GM19193 (cell line): ENCODE data around the gene ALG2.

Experiments
- POLR2A ChIP-seq: IDR thresholded peaks from 4 replicates; pipeline ENCODE4 v1.6.1; 2011; ENCODE audit not compliant: insufficient read depth, insufficient read length; ENCODE audit errors: extremely low read depth

Gene ALG2, protein sequence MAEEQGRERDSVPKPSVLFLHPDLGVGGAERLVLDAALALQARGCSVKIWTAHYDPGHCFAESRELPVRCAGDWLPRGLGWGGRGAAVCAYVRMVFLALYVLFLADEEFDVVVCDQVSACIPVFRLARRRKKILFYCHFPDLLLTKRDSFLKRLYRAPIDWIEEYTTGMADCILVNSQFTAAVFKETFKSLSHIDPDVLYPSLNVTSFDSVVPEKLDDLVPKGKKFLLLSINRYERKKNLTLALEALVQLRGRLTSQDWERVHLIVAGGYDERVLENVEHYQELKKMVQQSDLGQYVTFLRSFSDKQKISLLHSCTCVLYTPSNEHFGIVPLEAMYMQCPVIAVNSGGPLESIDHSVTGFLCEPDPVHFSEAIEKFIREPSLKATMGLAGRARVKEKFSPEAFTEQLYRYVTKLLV

DNA sequence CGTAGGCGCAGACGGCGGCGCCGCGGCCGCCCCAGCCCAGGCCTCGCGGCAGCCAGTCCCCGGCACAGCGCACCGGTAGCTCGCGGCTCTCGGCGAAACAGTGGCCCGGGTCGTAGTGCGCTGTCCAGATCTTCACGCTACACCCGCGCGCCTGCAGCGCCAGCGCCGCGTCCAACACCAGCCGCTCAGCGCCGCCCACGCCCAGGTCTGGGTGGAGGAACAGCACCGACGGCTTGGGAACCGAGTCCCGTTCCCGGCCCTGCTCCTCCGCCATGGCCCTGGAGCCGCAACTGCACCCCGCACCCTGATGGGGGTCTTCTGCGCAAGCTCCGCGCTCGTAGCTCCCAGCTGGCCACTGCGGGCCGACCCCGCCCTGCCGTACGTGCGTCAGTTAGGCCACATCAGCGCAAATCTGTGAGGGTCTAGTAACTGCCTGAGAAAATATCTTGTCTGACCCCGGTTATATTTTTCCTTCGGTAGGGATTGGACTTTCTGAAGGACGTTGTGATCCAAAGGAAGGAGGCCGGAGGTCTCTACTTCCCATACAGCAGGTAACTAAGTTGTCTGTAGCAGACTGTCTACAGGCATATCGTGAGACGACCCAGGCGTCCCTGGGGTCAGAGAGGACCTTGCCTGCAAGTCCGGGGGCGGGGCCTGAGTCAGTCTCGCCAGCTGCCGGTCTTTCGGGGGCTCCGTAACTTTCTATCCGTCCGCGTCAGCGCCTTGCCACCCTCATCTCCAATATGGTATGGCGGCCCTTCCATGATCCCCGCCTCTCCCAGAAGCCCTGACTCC, at the start of gene ALG2, which contains the start of gene SEC61B:
TSS of gene ALG2 (minus strand) at position 322 of the 795 bp plus-strand sequence. CDS start at position 274, 48 bp downstream.
TSS of gene SEC61B (plus strand) at position 662 of the 795 bp plus-strand sequence. CDS start at position 744, 82 bp downstream.
- TF ChIP-seq POLR2A, result peak; percentile 96

DNA sequence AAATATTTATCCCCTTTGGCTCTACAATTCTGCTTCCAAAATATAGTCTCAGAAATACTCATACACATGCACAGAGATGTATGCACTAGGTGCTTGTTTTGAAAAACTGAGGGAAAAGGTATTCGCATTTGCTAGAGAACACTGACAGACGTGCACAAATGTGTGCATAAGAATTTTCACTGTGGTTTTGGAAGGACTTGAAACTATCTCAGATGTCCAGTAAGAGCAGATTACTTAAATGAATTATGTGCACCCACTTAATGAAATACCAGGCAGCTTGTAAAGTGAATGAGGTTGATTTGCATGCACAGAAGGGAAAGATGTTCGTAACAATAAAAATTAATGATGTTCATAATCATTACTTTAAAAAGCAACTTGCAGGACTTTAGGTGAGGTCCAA, 48.7 kb upstream of the ALG2 start:
- TF ChIP-seq POLR2A, result no peak

DNA sequence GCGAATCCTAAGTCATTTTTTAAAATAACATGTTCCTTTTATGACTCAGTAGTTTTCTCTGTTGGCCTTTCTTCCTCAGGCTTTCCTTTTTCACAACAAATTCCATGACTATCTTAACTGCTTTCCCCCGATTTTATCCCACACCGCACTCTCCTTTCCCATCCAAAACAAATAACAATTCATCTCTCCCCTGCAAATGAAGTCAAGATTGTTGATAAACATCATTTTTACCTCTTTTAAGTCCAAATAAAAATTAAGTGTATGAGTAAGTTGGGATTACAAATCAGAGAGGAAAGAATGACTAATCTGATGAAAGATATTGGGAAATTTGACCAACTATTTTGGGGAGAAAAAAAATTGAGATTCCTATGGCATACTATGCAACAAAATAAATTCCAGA, 47.7 kb upstream of the ALG2 start:
- TF ChIP-seq POLR2A, result no peak

DNA sequence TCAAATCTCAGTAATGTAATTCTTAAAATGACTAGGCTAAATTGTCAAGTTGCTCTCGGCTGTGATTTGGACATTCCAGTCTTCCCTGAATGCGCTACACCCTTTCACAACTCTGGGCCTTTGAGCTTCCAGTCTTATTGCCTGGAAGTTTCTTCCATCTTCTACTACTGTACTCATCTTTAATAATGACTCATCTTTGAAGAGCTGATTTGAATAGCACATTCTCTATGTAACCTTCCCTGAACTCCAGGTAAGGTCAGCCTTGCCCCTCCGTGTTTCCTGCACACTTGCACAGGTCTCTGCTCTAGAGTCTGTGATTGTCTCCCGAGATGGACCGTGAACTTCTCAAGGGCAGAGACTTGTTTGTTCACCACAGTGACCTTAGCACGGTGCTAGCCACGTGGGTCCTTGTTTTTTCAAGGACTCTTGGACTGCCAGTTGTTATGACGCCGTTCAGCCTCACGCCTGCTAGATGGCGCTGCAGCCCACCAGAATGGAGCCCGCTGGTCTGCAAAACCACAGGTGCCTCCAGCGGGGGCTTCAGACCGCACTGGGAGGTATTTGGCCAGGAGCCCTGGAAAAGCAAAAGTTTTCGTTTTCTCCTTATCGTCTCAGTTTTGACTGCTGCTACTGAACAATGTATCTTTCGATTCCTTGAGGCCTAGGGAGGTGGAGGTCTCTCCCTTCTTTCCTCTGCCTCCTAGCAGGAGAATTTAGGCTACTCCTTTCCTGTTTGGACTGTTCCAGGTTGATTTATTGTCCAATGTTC, 44.7 kb upstream of the ALG2 start:
- TF ChIP-seq POLR2A, result no peak

DNA sequence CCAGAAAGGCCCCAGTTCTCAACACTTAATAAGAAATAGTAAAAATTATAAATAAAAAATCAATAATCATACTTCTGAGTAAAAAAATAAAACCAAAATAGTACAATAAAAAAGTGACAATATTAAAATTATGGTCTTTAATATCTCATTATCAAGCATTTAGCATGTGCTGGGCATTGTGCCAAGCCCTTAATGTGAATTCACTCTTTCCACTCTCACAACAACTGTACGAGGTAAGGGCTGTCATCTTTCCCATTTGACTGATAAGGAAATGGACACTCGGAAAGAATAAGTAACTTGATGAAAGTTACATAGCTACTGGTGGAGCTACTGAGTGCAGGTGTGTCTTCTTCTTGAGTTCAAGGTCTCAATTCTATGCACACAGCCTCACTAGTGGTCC, 43.9 kb upstream of the ALG2 start:
- TF ChIP-seq POLR2A, result no peak

DNA sequence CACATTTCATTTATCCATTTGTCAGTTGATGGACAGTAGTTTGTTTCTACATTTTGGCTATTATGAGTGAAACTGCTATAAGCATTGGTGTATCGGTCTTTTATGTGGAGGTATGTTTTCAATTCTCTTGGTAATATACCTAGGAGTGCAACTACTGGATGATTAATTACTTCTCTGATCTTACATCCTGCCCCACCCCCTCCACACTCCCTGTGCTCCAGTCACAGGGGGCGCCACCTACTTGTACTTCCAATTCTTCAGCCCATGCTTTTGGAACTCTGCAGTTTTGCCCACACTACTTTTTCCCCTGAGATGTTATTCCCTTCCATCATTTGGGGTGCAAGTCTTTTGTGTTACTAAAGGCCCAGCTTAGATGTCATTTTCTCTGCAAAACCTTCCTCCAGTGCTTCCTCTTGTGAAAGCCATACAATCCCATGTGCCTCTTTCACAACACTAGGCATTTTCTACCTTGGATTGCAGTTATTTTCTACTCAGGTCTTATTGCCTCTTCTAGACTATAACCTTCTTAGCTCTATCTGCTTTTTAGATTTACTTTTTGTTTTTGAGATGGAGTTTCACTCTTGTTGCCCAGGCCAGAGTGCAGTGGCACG, 42.4 kb upstream of the ALG2 start:
- TF ChIP-seq POLR2A, result no peak

DNA sequence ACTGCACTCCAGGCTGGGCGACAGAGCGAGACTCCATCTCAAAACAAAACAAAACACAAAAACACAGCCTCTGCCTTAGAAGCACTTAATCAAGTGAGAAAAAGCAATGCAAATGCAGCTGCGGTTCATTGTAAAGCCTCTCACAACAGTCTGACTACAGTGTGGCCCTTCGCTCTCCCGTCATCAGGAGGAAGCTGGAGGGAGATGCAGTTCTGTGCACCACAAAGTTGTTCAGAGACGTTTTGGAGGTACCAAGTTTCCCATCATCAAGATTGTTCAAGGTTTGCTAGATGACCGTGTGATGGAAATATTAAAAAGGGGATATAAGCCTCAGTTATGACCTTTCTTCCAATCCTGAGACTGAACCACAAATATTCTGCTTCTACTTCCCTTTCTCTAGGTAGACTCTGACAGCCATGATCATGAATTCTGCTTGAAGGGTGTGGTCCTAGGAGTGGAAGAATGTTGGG, 41.2 kb upstream of the ALG2 start:
- no peak for TF ChIP-seq POLR2A

DNA sequence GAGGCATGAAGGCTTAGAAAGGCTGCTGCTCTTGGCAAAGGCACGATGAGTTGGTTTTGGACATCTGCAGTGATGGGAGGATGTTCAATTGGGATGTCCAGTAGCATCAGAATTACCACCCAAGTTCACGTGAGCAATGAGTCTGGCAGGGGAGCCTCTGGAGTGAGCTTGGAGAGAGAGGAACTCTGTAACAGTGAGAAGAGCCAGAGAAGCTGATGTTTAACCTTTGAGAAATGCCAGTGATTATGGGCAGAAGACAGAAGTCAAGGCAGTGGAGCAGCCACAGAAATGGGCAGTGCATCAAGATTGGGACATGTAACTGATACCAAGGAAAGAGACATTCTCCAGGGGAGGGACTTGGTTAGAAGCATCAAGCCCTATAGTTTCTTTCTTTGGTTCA, 40.2 kb upstream of the ALG2 start:
- TF ChIP-seq POLR2A, result no peak

DNA sequence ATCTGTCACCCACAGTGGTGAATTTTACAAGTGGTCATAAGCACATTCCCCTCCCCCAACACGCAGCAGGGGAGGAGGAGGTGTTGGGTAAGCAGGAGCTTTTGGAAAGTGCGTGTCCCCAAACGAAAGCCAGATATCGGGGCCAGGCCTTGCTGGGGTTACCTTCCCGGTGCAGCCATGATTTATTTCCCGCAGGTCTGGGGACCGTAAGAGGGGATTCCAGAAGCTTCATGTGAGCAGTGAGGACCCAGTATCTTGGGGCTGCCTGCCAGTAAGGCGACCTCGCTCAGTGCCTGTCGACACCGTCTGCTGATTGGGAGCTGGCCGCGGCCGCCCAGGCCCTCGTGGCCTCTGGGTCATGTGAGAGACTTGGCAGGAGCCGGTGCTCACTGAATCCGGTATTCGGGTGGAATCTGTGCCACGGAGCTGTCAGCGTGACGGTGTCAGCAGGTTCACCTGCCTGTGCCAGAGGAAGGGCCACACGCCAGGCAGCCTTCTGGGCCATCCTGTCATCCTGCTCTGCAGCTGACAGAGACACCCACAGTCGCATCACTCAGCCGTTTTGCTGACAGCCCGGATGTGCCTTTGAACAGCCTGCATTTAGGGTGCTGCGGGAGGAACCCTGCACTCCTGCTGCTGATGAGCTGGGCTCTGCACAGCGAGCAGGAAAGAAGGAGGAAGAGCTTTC, 37.6 kb upstream of the ALG2 start:
- peak; percentile 46 for TF ChIP-seq POLR2A

DNA sequence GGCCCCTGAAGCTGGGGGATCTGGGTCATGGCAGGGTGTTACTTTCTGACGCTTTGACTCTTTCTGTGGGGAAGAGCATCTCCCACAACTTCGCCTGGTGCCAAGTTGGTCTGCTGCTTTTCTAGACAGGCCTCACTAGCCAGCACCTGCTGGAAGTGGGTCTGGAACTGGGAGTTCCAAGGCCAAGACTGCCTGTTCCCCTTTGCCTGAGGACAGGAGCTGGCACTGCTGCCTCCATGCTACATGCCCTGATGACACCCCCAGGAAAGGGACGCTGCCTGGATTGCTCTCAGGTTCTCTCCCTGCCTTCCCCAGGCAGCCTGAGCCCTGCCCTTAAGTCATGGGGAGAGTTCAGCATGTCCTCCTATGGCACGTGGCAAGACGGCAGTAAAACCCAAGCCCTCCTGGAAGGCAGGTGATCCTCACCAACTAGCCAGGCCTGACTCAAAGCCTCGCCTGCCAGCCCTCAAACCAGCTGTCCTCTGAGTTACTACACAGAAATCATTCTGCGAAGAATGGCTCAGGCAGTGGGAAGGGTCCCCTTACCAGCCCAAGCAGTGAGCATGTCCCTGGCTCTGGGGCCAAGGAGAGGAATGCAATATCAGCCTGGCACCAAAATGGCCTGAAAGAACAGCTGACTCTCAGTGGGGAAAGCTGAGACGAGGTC, 36.1 kb upstream of the ALG2 start:
- TF ChIP-seq POLR2A, result no peak

DNA sequence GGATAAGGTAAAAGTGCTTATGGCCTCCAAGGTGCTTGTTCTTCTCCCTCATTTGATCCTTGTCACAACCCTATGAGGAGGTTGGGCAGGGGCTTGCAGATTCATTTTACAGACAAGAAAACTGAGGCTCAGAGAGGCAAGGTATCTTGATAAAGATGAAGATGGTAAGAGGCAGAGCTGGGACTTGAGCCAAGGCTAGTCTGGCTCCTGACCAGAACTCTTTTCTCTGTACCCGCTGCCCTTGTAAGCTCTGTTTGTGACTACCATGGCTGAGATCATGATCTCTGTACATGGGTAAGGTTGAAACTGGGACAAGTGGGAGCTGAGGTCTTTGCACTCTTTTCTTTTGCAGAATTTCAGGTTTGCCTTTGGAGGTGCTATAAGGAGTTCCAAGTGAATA, 33.9 kb upstream of the ALG2 start:
- TF ChIP-seq POLR2A, result no peak

DNA sequence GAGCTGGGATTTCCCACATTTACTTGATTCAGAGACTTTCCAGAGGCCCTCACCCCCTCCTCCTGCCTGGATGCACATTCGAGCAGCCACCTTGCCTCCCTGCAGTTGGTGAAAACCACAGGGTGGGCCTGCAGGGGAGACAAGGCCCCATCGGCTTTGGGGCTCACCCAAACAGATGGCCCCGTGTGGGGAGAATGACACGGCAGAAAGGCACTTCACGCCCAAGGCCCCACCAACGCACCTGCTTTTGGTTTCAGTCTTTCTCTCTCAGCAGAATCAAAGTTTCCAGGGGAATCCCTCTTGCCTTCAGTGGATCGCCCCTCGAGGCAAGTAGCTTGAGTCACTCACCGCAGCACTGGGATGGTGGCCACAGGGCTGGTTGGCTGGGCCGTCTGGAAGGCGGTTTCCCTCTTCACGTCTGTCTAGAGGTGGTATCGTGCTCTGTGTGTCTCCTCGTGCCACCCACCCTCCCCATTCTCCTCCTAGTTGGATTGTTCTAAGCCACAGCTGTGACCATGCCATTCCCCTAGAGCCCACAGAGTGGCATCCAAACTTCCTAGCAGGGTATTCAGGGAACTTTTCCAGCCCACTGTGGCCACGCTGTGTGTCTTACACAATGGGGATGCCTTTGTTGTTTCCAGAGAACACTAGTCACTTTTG, 32.2 kb upstream of the ALG2 start:
- TF ChIP-seq POLR2A, result peak; percentile 57

DNA sequence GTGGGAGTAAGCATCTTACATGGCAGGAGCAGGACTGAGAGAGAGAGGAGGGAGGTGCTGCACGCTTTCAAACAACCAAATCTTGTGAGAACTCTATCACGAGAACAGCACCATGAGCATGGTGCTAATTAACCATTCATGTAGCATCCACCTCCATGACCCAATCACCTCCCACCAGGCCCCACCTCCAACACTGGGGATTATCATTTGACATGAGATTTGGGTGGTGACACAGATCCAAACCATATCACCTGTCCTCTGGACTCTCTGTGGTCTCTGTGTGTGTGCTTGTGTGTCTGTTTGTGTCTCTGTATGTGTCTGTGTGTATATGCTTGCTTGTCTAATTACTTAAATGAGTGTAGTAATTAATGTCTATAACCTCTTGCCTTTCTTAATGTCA, 31.4 kb upstream of the ALG2 start:
- no peak for TF ChIP-seq POLR2A
